HG03108 (cell line): ENCODE results near the gene MSANTD3.
A peak's percentile ranks its signal among the peaks of the same experiment; 100 is the strongest.

Experiments
- ATAC-seq: cut with Tn5 transposase; IDR thresholded peaks from one replicate; pipeline ENCODE4 v1.9.1; 2021; ENCODE audit warnings: moderate library complexity; ENCODE audit not compliant: unreplicated experiment

The MSANTD3 gene

DNA sequence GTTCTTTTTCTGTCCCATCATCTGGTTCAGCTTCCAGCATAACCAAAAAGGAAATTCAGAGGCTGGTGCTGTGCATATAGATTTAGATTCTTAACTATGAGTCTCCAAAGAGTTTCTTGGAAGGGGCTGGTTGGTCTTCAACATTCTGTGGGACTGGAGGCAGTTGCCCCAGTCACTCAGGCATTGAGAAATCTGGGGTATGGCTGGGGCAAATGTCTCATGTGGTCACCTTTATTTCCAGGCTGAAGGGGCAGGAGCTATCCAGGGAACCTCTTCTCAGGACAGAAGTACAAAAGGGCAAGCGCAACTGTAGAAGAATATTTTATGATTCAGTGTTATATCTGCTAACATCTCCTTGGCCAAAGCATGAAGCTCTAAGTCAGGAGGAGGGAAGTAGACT is 30.6 kb downstream of the MSANTD3 start:
- ATAC-seq = no peak

DNA sequence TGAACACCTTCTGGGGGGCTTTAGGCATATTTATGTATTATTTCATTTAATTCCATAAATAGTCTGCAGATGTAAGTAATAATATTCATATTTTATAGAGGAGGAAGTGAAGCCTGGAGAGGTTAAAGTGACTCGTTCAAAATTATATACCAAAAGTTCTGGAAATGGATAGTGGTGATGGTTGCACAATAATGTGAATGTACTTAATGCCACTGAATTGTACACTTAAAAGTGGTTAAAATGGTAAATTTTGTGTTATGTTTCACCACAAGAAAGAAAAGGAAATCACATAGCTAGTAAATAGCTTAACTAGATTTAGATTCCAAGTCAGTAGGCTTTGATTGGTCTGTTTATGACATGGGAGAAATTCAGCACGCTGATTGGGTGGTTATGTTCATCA is 33.0 kb downstream of the MSANTD3 start:
- ATAC-seq = no peak

DNA sequence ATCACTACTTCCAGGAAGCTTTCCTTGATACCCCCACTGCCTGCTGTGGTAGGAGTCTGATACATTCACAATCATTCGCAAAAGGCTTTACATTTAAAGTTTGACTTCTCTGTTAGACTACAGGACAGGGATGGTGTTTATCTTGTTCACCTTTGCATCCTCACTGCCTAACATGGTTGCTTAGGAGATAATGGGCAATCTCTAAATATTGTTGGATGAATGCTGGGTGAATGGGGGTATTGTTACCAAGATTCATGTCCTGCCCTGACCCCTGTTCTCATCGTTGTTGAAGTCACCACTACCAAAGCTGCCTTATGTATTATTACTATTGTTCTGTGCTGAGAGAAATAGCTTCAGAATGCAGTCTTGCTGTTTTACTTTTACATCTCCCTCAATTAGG is 38.3 kb downstream of the MSANTD3 start:
- ATAC-seq = no peak

DNA sequence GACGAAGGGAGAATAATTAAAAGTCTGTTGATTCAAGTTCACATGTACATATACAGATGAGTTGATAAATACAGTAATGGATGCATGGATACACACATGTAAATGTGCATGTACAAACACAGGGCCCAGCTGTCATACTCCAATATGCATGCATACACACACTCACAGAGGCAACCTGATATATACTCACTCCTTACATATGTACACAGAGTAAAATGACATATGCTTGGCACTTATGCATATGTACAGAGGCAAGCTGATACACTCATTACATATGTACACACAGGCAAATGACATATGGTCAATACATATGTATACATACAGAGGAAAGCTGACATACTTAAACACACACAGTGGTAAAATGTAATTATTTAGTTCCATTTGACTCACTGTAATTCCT is 38.8 kb downstream of the MSANTD3 start:
- ATAC-seq = no peak

DNA sequence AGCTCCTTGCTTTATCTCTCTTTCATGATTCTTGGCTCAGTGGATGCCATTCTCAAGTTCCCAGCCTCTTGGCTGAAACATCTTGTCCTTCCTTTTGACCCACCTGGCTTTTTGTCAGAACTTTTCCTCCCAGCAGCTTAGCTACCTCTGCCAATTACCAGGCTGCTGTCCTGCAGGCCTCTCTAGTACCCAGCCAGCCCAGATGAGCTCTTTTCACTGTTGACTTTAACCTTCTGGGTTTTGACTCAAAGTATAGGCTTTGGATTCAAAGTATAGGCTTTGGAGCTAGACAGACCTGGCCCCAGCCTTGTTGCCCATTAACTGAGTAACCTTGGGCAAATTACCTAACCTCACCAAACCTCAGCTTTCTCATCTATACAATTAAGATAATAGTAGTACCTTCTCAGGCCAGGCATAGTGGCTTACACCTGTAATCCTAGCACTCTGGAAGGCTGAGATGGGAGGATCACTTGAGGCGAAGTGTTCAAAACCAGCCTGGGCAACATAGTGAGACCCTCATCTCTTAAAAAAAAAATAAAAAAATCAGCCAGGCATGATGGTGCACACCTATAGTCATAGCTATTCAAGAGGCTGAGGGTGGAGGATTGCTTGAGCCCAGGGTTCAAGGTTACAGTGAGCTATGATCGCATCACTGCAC is 39.4 kb downstream of the MSANTD3 start:
- no peak for ATAC-seq

DNA sequence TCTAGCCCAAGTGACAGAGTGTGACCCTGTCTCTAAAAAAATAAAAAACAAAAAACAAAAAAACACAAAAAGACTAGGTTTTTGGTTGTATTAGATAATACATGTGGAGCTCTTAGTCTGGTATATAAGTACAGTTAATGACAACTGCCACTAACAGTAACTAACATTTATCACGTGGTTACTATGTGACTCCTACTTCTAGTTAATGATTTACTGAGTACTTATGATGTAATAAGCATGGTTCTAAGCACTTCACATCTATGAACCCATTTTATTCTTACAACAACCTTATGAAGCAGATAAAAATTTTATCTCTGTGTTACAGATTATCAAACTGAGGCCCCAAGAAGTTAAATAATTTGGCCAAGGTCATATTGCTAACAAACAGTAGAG is 39.9 kb downstream of the MSANTD3 start:
- ATAC-seq = no peak

DNA sequence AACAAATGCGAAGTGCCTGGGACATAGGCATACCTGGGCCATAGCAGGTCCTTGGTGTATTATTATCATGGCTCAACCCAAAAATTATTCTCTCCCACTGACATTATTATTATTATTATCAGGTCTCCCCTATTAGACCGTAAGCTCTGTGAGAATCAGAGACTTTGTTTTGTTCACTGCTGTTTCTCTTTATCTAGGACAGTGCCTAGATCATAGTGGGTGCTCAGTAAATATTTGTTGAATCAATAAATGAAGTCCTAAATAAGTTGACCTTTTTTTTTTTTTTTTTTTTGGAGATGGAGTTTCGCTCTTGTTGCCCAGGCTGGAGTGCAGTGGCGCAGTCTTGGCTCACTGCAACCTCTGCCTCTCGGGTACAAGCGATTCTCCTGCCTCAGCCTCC is 41.1 kb downstream of the MSANTD3 start:
- ATAC-seq = no peak

DNA sequence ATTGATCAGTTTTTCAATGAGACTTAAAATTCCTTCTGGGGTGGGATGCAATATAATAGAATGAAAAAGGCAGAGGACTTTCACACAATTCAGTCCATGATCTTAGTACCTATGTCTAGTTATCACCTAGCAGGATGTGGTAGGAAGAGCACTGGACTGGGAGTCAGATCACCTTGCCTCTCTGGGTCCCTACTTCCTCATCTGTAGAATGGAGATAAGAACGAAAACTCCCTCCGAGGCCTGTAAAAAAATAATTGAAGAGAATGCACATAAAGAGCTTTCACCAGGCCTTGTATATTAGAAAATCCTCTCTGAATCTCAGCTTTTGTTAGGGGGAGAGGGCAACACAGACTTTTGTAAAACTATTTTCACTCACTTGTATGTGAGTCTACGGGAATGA is 45.3 kb downstream of the MSANTD3 start:
- no peak for ATAC-seq

DNA sequence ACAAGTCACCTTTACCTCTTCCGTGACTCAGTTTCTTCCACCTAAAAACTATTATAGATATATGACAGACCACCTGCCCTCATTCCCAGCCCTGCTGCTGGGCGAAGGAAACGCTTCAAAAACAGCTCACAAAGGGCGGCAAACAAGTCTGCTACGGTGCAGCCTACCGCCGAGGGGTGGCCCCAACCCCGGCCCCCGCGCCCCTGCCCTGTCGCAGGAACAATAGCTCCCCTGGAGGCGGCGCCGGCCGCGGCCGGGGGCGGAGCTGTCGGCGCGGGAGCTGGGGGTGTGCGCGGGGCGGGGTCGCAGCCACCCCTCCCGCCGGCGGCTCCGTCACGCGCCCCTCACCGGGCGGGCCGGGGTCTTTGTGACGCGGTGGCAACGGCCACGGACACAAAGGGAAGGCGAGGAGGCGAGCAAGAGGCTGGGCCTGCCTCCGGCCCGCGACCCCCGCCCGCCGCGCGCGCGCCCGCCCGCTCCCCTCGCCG is 45.9 kb downstream of the MSANTD3 start, which contains the start of gene TMEFF1:
Gene TMEFF1, plus strand, starts transcription at position 362 of the 488 bp plus-strand sequence. CDS start 396 bp downstream, outside the sequence.
- peak; percentile 51 for ATAC-seq

DNA sequence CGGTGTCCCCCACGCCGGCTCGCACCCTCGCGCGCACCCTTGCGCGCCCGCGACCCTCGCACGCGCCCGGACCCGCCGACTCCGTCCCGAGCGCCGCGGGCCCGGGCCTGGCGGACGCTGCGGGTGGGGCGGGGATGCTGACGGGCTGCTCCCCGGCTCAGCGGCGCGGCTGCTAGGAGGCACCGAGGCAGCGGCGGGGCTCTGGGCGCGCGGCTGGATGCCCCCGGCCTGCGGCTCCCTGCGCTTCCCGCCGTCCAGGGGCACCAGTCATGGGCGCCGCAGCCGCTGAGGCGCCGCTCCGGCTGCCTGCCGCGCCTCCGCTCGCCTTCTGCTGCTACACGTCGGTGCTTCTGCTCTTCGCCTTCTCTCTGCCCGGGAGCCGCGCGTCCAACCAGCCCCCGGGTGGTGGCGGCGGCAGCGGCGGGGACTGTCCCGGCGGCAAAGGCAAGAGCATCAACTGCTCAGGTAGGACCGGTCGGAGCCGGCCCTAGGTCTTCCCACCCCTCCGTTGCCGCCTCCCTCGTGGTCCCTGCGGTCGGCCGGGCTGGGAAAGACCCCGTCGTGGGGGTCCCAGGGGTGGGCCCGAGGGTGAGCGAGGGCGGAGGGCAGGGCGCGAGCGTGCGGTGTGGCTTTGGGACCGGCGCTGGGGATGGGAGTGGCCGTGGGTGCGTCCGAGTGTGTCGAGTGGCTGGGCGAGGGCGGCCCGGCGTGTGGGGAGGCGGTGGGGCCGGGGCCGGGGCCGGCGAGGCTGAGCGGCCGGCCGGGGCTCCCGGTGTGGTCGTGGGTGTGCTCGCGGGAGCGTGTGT is 46.5 kb downstream of the MSANTD3 start:
- peak; percentile 50 for ATAC-seq

DNA sequence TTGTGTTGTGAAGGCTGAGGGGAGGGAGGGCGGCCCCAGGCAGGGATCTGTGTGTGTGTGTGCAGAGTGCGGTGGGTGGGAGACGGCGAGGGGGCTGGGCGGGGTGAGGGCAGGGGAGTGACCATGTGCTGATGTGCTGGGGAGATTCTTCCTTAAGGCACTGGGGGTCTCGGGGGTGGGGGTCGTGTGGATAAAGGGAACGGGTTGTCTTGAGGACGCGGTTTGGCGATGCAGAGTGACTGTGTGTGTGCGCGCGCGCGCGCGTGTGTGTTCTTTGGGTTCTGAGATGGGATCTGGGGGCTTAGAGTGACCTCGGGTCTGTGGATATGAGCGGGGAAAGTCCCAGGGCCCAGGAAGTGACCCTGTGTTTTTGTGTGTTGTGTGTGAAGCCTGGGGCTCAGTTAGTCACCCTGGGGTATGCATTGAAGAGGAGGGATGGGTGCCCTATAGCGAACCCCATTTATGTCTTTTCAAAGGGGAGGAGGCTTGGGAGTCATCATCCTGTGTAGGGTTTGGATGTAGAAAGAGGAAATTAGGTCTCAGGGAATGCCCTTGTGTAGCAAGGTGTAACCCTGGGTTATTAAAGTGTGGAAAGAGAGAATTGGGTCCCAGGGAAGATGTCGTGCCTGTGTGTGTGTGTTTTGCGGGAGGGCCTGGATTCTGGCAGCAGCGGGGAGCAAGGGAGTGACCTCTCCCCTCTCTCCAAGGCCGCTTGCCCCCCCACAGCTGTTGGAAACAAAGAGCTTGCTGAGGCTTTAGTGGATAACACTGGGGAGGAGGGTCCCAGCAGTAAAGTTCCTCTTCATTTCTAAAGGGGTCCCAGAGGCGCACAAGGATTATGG is 47.4 kb downstream of the MSANTD3 start:
- no peak for ATAC-seq

DNA sequence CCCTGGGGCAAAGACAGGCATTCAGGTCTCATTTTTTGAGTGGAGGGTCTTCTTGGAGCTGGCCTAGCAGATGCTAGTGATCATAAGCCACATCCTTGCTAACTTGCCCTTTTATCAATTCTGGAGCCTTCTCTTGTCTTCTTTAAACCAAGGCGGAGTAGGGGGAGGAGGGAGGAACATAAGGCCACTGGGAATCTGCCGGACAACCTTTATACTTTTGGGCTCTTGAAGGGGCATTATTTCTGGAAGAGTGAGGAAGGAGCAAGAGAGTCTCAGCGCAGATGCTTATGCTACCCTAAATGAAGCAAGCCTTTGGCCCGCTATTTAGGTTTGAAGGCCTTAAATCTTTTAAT is 48.0 kb downstream of the MSANTD3 start:
- ATAC-seq = no peak

DNA sequence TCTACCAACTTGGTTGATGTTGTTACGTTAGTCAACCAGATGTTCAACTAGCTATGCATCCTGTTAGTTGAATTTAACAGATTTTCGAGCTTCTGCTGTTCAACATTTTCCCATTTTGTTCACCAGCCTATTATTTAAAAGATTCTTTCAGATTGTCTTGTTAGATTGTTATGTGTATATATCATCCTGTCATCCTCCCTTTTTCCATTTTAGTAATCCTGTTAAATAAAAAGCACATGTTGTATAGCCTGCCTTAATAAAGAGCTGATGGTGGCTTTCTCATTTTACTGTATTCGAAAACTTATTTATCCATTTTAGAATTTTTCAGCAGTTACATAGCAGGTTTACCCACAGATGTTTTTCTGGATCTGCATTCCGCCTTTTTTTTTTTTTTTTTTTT is 50.3 kb downstream of the MSANTD3 start:
- no peak for ATAC-seq

DNA sequence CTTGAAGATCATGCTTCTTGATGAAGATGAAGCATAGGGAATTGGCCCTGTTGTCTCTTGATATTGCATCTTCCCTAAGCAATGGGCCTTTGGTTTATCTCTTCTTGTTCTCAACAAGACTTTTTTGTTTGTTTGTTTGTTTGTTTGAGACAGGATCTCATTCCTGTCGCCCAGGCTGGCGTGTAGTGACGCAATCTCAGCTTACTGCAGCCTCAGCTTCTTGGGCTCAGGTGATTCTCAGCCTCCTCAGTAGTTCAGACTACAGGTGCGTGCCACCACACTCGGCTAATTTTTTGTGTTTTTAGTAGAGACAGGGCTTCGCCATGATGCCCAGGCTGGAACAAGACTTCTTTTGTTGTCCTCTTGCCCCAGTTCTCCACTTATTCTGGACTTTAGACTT is 51.2 kb downstream of the MSANTD3 start:
- no peak for ATAC-seq

DNA sequence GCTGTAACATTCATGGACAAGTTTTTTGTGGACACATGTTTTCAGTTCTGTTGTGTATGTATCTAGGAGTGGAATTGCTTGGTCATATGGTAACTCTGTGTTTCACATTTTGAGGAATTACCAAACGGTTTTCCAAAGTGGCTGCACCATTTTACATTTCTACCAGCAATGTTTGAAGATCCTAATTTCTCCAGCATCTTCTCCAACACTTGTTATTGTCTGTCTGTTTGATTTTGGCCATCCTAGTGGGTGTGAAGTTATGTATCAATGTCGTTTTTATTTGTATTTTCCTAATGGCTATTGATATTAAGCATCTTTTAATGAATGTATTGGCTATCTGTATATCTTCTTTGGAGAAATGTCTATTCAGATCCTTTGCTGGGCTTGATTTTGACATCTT is 52.9 kb downstream of the MSANTD3 start:
- ATAC-seq = no peak

DNA sequence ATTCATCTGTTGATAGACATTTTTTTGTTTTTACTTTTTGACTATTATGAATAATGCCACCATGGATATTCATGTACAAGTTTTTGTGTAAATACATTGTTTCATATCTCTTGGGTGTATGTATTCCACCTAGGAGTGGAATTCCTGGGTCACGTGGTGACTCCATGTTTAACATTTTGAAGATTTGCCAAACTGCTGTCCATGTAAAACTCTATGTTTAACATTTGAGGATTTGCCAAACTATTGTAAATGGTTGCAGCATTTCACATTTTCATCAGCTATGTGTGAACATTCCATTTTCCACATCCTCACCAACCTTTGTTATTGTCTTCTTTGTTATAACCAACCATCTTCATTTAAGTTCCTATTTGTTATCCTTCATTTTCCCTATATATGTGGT is 58.3 kb downstream of the MSANTD3 start:
- no peak for ATAC-seq

DNA sequence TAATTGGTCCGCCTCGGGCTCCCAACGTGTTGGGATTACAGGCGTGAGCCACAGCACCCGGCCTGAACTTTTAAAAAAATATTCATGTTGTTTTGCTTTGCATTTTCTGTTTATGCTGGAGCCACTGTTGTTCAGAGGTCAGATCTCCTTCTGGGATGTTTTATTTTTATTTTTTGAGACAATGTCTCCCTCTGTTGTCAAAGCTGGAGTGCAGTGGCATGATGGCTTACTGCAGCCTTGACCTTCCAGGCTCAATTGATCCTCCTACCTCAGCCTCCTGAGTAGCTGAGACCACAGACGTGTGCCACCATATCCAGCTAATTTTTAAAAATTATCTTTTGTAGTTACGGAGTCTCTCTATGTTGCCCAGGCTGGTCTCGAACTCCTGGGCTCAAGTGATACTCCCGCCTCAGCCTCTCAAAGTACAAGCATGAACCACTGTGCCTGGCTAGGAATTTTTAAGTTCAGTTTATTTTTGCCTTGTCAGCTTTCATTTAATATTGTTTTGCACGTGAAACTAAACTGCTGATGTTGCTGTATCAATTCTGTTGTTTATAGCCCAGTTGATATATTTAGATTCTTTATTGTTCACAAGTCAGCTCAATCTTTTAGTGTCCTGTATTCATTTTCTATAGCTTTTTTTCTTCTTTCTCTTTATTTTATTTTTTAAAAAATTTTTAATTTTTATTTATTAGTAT is 59.7 kb downstream of the MSANTD3 start:
- no peak for ATAC-seq

DNA sequence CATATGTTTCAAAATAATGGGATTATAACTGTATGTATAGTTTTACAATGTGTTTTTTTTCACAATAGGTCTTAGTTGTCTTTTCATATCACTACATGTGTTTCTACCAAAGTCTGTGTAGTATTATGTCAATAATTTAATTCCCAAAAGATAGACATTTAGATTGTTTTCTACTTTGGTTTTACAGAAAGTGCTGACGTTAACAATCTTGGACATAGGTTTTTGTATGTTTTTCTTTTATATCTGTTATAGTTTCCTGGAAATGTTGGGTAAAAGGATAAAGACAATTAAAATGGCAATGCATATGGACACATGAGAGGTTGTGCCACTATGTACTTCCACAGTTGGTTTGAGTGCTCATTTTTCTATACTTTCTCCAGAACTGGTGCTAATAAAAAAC is 61.2 kb downstream of the MSANTD3 start:
- no peak for ATAC-seq

DNA sequence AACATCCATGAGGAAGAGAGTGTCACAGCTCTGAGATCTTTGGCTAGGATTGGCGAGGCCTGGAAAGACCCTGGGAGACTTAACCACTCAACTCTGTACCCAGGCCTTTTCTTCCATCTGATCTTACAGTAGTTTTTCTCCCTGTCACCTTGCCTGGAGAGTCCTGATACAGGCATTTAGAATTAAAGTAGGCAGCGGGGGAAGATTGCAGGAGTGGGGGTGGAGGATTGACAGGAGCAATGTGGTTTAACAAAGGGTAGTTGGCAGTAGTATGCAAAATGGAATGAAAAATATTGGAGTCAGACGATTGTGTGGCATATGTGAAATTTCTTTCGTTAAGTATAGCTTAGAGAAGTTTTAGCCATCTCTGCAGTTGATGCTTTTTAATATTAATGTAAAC is 62.9 kb downstream of the MSANTD3 start:
- ATAC-seq = no peak

DNA sequence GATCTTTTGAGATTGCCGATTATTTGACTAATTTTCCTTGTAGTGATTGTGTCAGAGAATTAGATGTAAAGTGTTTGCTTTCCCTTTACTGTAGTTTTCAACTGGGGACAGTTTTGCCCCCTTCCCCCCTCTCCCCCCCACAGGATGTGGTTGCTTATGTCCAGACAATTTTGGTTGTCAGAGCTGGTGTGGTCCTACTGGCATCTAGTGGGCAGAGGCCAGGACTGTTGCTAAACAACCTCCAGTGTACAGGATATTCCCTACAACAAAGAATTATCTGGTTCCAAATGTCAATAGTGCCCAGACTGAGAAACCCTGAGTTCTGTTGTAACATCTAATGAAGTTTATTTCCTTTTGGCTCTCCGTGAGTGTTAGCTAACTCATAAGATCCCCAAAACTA is 66.0 kb downstream of the MSANTD3 start:
- no peak for ATAC-seq

DNA sequence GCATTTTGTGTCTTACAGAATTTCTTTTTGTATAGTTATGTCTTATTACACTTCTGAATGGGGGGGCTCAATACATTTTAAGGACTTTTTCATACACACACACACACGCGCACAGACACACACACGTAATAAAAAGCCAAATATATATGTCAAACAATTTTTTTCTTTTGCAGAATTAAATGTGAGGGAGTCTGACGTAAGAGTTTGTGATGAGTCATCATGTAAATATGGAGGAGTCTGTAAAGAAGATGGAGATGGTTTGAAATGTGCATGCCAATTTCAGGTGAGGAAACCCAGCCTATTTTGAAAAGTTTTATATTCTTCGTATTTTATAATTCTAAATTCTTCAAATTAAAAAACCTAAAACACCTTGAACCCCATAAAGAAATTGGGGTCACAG is 71.6 kb downstream of the MSANTD3 start:
- no peak for ATAC-seq
